HG03097 (cell line): ENCODE data around the gene PRDM5.

Source experiments
- ATAC-seq: cut with Tn5 transposase; IDR thresholded peaks from one replicate; pipeline ENCODE4 v1.9.1; 2021; ENCODE audit not compliant: unreplicated experiment, low FRiP score

PRDM5 gene

GRCh38 chr4:120861852-120862251, 60.7 kb downstream of the PRDM5 start:
- ATAC-seq = no peak

GRCh38 chr4:120858776-120859175, 63.8 kb downstream of the PRDM5 start:
- ATAC-seq = no peak

- ATAC-seq = no peak
These were observed 65.2 kb downstream of the PRDM5 start for GRCh38 chr4:120857312-120857711.

GRCh38 chr4:120856294-120856693, 66.2 kb downstream of the PRDM5 start:
- no peak for ATAC-seq

- ATAC-seq = peak; percentile 98
These were observed 67.1 kb downstream of the PRDM5 start for GRCh38 chr4:120855307-120856001.

- no peak for ATAC-seq
These were observed 69.2 kb downstream of the PRDM5 start for GRCh38 chr4:120853161-120853935.

GRCh38 chr4:120850018-120850599, 72.4 kb downstream of the PRDM5 start:
- no peak for ATAC-seq

- ATAC-seq = no peak
These were observed 75.4 kb downstream of the PRDM5 start for GRCh38 chr4:120847019-120847582.

- ATAC-seq = peak; percentile 93
These were observed 78.0 kb downstream of the PRDM5 start for GRCh38 chr4:120844528-120844921.

- ATAC-seq = peak; percentile 6
These were observed 78.5 kb downstream of the PRDM5 start for GRCh38 chr4:120843849-120844527.

GRCh38 chr4:120842031-120842430, 80.5 kb downstream of the PRDM5 start:
- ATAC-seq = no peak

GRCh38 chr4:120841580-120841979, 80.9 kb downstream of the PRDM5 start:
- no peak for ATAC-seq

GRCh38 chr4:120839974-120840751, 82.4 kb downstream of the PRDM5 start:
- ATAC-seq = no peak

GRCh38 chr4:120839334-120839973, 83.1 kb downstream of the PRDM5 start:
- no peak for ATAC-seq

- ATAC-seq = no peak
These were observed 83.7 kb downstream of the PRDM5 start for GRCh38 chr4:120838784-120839183.

- no peak for ATAC-seq
These were observed 84.9 kb downstream of the PRDM5 start for GRCh38 chr4:120837656-120838055.

- no peak for ATAC-seq
These were observed 87.2 kb downstream of the PRDM5 start for GRCh38 chr4:120835342-120835741.

- no peak for ATAC-seq
These were observed 92.3 kb downstream of the PRDM5 start for GRCh38 chr4:120830204-120830603.

GRCh38 chr4:120829113-120829831, 93.3 kb downstream of the PRDM5 start:
- ATAC-seq = no peak
